ENCODE data around the gene HOXD1. TPM values are rescaled to one million over a fixed set of nuclear protein-coding genes. Genes with fewer than 3 reads are reported as not detected.
A peak's percentile ranks its signal among the peaks of the same experiment; 100 is the strongest.

Gene HOXD1
- total RNA-seq, 1 donor from 2014 or later = not detected

DNA sequence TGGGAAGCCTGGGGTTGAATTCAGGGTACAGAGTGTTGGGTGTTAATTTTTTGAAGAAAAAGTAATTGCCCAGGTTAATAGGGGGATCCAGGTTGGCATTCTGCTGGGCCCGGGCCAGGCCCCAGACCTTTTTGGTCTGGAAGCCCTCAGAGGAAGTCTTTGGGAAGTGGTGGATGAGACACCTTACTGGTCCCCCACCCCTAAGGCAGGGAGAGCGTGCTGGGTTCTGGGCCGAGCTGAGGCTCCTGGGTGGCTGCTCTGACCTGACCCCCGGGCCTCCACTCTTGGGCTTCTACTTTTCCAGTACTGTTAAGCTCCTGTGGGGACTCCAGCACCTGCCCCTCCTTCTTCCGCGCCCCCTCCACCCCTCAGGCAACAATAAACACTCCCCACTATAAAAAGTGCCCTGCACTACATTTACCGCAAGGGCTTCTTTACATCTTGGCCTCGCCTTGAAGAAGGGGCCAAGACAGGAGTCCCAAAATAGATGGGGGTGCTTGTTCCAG lies 32.1 kb upstream of the HOXD1 start:
- Mint-ChIP-seq H3K27me3 (ENCODE audit: low read depth) (peaks cover 99% of the 10 kb centered on the region), H3K4me3 (peak overlapping the region; percentile 22)
- DNase-seq (ENCODE audit: low read depth, low spot score) = no peak

DNA sequence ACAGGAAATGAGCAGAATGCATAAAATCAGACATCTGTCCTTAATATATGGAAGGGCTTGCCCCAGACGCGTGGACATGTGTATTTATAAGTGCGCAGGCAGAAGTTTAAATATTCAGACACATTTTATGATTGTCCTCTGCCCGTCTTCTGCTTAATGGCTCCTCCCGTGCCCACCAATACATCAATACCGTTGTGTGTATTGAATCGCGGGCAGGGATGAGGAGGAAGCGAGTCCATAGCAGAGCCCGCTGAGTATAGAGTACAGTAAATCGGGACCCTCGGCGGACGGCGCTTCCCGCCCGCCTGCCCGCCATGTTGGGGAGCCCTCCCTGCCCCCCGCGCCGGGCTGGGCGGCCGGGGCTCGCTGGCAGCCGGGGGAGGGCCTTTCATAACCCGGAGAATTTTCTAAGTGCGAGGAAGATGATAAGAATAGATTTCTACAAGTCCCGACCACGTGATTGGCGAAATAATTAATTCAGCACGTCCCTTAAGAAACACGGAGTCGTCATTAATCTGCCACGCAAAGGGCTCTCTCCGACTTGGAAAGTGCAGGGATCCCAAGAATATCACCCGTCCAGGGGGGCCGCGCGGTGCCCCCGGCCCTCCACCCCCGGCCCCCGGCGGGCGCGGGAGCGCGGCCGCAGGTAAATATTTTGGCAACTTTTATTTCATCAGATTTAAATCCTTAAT lies 31.5 kb upstream of the HOXD1 start, which contains the start of gene HOXD3:
HOXD3 (plus strand) TSS at position 501 of the 692 bp plus-strand sequence. CDS start 11,808 bp downstream, outside the sequence.
- peaks cover 100% of the 10 kb centered on the region for H3K27me3 Mint-ChIP-seq (ENCODE audit: low read depth)
- TF ChIP-seq, protein P1, sequence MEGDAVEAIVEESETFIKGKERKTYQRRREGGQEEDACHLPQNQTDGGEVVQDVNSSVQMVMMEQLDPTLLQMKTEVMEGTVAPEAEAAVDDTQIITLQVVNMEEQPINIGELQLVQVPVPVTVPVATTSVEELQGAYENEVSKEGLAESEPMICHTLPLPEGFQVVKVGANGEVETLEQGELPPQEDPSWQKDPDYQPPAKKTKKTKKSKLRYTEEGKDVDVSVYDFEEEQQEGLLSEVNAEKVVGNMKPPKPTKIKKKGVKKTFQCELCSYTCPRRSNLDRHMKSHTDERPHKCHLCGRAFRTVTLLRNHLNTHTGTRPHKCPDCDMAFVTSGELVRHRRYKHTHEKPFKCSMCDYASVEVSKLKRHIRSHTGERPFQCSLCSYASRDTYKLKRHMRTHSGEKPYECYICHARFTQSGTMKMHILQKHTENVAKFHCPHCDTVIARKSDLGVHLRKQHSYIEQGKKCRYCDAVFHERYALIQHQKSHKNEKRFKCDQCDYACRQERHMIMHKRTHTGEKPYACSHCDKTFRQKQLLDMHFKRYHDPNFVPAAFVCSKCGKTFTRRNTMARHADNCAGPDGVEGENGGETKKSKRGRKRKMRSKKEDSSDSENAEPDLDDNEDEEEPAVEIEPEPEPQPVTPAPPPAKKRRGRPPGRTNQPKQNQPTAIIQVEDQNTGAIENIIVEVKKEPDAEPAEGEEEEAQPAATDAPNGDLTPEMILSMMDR (conservative IDR thresholded peaks at IDR 0.05) = no peak
- H3K4me1 Mint-ChIP-seq = peaks cover 12% of the 10 kb centered on the region
- H3K36me3 Mint-ChIP-seq (ENCODE audit: low read depth) = peaks cover 3% of the 10 kb centered on the region
- H3K9me3 Mint-ChIP-seq = no peaks in the 10 kb centered on the region
- DNase-seq (ENCODE audit: low read depth, low spot score) = no peak
- peak within 1 kb of the TSS; percentile 78 for H3K4me3 Mint-ChIP-seq
- peak within 1 kb of the TSS; percentile 30 for H3K27ac Mint-ChIP-seq (ENCODE audit: unreplicated experiment)

More for the DNA sequence above, 32.1 kb upstream of the HOXD1 start:
- Mint-ChIP-seq H3K36me3 (ENCODE audit: low read depth) (no peaks in the 10 kb centered on the region), H3K4me1 (peaks cover 12% of the 10 kb centered on the region), H3K9me3 (no peaks in the 10 kb centered on the region), H3K27ac (ENCODE audit: unreplicated experiment) (no peak overlapping the region)
- TF ChIP-seq, protein P1 (conservative IDR thresholded peaks at IDR 0.05) = no peak

DNA sequence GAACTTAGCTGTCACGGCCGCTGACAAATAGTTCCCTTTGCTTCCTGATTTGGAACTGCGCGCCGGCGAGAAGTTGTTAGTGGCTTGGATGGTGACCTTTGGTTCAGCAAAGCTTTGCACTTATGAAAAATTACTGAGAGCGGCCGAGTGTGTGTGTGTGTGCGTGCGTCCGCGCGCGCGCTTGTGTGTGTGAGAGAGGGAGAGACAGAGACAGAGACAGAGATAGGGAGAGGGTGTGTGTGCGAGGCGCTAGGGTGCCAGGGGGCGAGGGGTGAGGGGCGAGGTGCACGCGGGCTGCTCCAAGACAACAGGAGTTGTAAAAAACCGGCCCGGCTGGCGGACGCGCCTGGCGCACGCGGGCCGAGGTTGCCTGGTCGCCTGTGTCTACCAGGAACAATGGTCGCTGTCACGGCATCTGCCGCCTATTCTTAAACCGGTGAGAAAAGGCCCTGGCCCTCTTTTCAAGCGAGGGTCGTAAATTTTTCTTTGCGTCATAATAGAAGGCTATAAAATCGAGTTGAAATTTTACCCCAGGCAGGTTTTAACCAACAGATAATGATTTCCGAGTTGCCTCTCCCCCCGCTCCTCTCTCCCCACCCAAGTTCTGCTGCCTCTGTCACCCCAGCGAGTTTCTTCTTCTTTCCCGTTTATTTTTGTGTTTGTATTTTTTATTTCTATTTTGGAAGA lies 30.8 kb upstream of the HOXD1 start:
- TF ChIP-seq, protein P1 (conservative IDR thresholded peaks at IDR 0.05) = no peak
- H3K27me3 Mint-ChIP-seq (ENCODE audit: low read depth) = peaks cover 100% of the 10 kb centered on the region
- H3K27ac Mint-ChIP-seq (ENCODE audit: unreplicated experiment) = peak overlapping the region; percentile 30
- peak; percentile 44 for DNase-seq (ENCODE audit: low read depth, low spot score)
- H3K4me3 Mint-ChIP-seq = peak overlapping the region; percentile 78
- H3K36me3 Mint-ChIP-seq (ENCODE audit: low read depth) = peaks cover 4% of the 10 kb centered on the region
- H3K4me1 Mint-ChIP-seq = peaks cover 12% of the 10 kb centered on the region
- no peaks in the 10 kb centered on the region for H3K9me3 Mint-ChIP-seq

DNA sequence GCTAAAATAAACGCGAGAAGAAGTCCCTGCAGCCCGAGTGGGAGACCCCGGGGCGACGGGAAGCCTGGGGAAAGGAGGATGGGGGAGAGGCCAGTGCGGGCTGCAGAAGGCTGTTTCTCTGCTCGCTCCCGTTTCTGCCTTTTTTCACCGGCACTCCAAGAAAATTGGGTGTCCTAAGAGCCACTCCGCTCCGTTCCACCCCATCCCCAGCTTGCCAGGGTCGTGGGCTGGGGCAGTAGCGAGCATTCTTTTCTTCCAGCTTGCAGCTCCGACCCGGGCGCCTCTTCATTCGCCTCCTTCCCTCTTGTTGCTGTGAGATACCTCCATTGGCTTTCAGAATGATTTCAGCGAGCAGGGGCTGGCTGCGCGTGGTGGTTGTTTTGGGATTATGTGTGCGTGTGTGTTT lies 30.3 kb upstream of the HOXD1 start:
- no peak for DNase-seq (ENCODE audit: low read depth, low spot score)
- no peak overlapping the region for H3K27ac Mint-ChIP-seq (ENCODE audit: unreplicated experiment)
- H3K4me3 Mint-ChIP-seq = peak overlapping the region; percentile 78
- peaks cover 100% of the 10 kb centered on the region for H3K27me3 Mint-ChIP-seq (ENCODE audit: low read depth)
- H3K36me3 Mint-ChIP-seq (ENCODE audit: low read depth) = peaks cover 4% of the 10 kb centered on the region
- TF ChIP-seq, protein P1 (conservative IDR thresholded peaks at IDR 0.05) = no peak
- H3K9me3 Mint-ChIP-seq = no peaks in the 10 kb centered on the region
- H3K4me1 Mint-ChIP-seq = peaks cover 15% of the 10 kb centered on the region

DNA sequence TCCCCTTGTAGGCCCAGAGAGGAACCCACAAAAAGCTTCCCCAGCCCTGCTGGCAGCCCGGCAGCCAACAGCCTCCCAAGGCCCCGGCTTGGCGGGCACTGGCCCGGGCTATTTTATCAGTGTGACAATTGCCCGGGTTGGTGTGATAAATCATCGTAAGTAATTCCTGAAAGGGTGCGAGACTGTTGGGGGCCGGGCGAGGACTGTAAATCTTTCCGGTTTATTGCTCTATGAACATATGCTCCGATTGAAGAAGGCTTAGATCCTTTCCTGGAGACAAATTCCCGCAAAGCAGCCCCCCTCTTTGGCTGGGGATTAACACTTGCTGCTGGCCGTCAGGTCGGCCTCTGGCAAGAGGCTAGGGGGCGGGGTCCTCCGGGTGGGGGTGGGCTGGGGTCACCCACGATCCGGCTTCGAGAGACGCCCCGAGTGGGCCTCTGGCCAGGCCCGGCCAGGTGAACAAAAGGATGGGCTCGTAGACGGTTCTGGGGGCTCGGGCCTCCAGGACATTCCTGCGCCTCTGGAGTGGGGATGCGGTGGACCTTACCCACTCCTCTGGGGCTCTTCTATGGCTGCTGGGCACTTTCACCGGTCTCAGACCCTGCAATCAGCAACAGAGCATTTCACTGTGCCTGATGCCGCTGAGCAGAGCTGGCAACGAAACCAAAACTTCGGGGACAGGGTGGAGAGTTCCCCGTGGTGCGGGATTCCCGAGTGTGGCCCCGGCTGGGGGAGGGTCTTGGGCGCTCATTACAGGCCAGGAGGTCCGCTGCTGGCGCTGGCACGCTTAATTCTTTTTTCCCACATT lies 29.4 kb upstream of the HOXD1 start:
- peak overlapping the region; percentile 39 for H3K4me3 Mint-ChIP-seq

More for the DNA sequence above, 29.4 kb upstream of the HOXD1 start:
- Mint-ChIP-seq H3K27ac (ENCODE audit: unreplicated experiment) (no peak overlapping the region), H3K9me3 (peaks cover under 1% of the 10 kb centered on the region), H3K27me3 (ENCODE audit: low read depth) (peaks cover 100% of the 10 kb centered on the region), H3K4me1 (peaks cover 16% of the 10 kb centered on the region), H3K36me3 (ENCODE audit: low read depth) (peaks cover 4% of the 10 kb centered on the region)
- no peak for DNase-seq (ENCODE audit: low read depth, low spot score)
- TF ChIP-seq, protein P1 (conservative IDR thresholded peaks at IDR 0.05) = no peak
